Ishikawa (cell line): ENCODE results near the gene BEGAIN.

Source experiments
- RAD21 ChIP-seq: IDR thresholded peaks from 2 replicates; pipeline ENCODE4 v1.6.1; 2012; ENCODE audit warnings: low read depth
- TEAD4 ChIP-seq: IDR thresholded peaks from 2 replicates; pipeline ENCODE4 v1.6.1; 2012
- TF ChIP-seq, protein P1 (sequence below): IDR thresholded peaks from 2 replicates; pipeline ENCODE4 v1.6.1; 2012

DNA sequence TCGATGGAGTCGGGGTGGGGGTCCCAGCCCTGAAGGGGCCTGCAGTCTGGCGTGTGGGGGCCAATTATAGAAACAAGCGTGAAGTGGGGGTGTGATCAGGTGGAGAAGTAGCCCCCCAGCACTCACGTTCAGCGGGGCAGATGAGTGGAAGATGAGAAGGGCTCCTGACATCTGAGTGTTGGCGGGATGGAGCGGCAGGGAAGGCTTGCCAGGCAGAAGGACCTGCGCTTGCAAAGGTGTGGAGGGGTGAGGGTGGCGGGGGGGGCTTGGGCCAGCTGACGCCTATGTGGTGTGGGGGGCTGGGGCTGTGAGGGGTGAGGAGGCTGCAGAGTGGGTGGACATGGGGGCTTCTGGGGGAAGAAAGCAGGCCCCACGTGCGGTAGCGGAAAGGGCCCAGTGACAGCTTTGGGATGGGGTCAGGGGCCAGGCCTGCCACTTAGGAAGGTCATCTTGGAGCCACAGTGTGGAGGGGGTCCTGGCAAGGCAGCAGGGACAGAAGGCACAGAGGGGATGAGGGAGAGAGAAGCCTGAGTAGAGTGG lies 22.2 kb upstream of the BEGAIN start:
- TF ChIP-seq, protein P1, sequence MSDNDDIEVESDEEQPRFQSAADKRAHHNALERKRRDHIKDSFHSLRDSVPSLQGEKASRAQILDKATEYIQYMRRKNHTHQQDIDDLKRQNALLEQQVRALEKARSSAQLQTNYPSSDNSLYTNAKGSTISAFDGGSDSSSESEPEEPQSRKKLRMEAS, result no peak
- TF ChIP-seq RAD21, result no peak
- no peak for TF ChIP-seq TEAD4
